Neutrophil (primary cell): ENCODE data around the gene SZT2.

Experiments used
- H3K27ac ChIP-seq: fragments of 200-600 bp; sonication (generic); 2 replicates; pipeline ENCODE4 v1.5.1; 2016; ENCODE audit warnings: mild to moderate bottlenecking, moderate library complexity
- H3K27me3 ChIP-seq: fragments of 200-600 bp; sonication (generic); 2 replicates; pipeline ENCODE4 v1.6.0; 2016; ENCODE audit warnings: mild to moderate bottlenecking
- H3K36me3 ChIP-seq: fragments of 200-600 bp; sonication (generic); 2 replicates; pipeline ENCODE4 v1.5.1; 2017
- H3K4me1 ChIP-seq, 2 experiments: fragments of 200-600 bp in 1 of 2; sonication (generic) in 1 of 2; 1 replicate in 1 of 2; 2 replicates in 1 of 2; pipeline versions ENCODE4 v1.5.1 to v1.6.1; 2013 to 2016; ENCODE audit warnings: low read depth in 1 of 2, low read length in 1 of 2, mild to moderate bottlenecking in 1 of 2, moderate library complexity in 1 of 2; ENCODE audit not compliant: control insufficient read depth in 1 of 2, insufficient read depth in 1 of 2
- H3K4me3 ChIP-seq, 2 experiments: fragments of 200-600 bp in 1 of 2; sonication (generic) in 1 of 2; 1 replicate in 1 of 2; 2 replicates in 1 of 2; pipeline ENCODE4 v1.5.1; 2013 to 2016; ENCODE audit warnings: low read depth in 1 of 2, low read length in 1 of 2, mild to moderate bottlenecking in 1 of 2, moderate library complexity in 1 of 2
- H3K9me3 ChIP-seq: fragments of 200-600 bp; sonication (generic); 2 replicates; pipeline ENCODE4 v1.5.1; 2016
- CTCF ChIP-seq: fragments of 200-600 bp; sonication (generic); IDR thresholded peaks from 2 replicates; pipeline ENCODE4 v1.5.1; 2016; ENCODE audit warnings: antibody characterized with exemption

The SZT2 gene

DNA sequence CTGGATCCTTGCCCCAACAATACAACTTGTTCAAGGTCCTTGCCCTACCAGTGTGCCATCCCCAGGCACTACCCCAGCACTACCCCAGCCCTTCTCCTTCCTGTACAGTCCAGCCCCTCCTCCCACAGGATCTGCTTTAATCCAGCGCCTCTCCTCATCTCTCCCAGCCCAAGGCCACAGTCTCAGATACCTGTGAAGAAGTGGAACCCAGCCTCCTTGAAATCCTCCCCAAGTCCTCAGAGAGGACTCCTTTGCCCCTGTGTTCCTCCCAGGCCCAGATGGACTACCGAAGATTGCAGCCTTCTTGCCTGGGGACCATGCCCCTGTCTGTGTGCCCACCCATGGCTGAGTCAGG is 37.4 kb upstream of the SZT2 start:
- no peak for TF ChIP-seq CTCF
- Histone ChIP-seq H3K27me3 (no peaks in the 10 kb centered on the region), H3K4me3 (no peak overlapping the region), H3K9me3 (no peaks in the 10 kb centered on the region), H3K36me3 (no peaks in the 10 kb centered on the region), H3K27ac (no peak overlapping the region), H3K4me1 (peaks cover 8 to 9% of the 10 kb centered on the region in 2 experiments)

- Histone ChIP-seq H3K27ac (no peak overlapping the region), H3K4me3 (no peak overlapping the region), H3K27me3 (no peaks in the 10 kb centered on the region), H3K9me3 (no peaks in the 10 kb centered on the region), H3K36me3 (no peaks in the 10 kb centered on the region), H3K4me1 (peaks cover 11 to 12% of the 10 kb centered on the region in 2 experiments)
- TF ChIP-seq CTCF = no peak
Measured at GRCh38 chr1:43352881-43353280, 36.8 kb upstream of the SZT2 start.

- Histone ChIP-seq H3K27me3 (no peaks in the 10 kb centered on the region), H3K4me1 (peaks cover 23 to 24% of the 10 kb centered on the region in 2 experiments), H3K27ac (no peak overlapping the region), H3K9me3 (no peaks in the 10 kb centered on the region), H3K4me3 (no peak overlapping the region), H3K36me3 (no peaks in the 10 kb centered on the region)
- no peak for TF ChIP-seq CTCF
Measured at GRCh38 chr1:43354471-43354870, 35.2 kb upstream of the SZT2 start.

- no peak overlapping the region for H3K27ac ChIP-seq
- TF ChIP-seq CTCF = no peak
- H3K4me3 ChIP-seq = no peak overlapping the region
- H3K9me3 ChIP-seq = no peaks in the 10 kb centered on the region
- no peaks in the 10 kb centered on the region for H3K27me3 ChIP-seq
- H3K4me1 ChIP-seq = peaks cover 23 to 24% of the 10 kb centered on the region in 2 experiments
- no peaks in the 10 kb centered on the region for H3K36me3 ChIP-seq
Measured at GRCh38 chr1:43354936-43355335, 34.8 kb upstream of the SZT2 start.

DNA sequence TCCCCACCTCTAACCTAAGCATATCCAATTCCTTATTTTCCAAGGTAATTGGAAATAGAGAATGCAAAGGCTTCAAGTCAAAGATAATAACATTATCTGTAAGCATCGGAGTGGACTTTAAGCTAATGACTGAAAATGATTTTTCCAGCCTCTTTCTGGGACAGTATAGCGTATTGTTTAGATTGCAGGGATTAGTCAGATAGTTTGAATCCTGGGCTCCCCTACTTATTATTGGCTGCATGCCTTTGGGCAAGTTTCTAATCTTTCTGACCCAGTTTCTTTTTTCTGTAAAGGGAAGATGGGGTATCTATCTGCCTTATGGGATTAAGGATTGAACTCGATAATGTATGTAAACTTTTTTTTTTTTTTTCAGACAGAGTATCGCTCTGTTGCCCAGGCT is 32.4 kb upstream of the SZT2 start:
- H3K9me3 ChIP-seq = no peaks in the 10 kb centered on the region
- no peak overlapping the region for H3K27ac ChIP-seq
- no peaks in the 10 kb centered on the region for H3K27me3 ChIP-seq
- H3K4me1 ChIP-seq = peaks cover 27 to 38% of the 10 kb centered on the region in 2 experiments
- peaks cover 23% of the 10 kb centered on the region for H3K36me3 ChIP-seq
- peak overlapping the region in 1 of 2 experiments; percentile 80 for H3K4me3 ChIP-seq
- TF ChIP-seq CTCF = no peak
